Lung microvascular endothelial cell (primary cell): ENCODE data around the gene KRTAP4-11. TPM values are rescaled to one million over a fixed set of nuclear protein-coding genes. Genes with fewer than 3 reads are reported as not detected.
"Not testable (repeated sequence)": the region's sequence is repeated elsewhere in the genome, so short reads cannot be mapped to it uniquely, and the experiment has no call there.

ENCODE experiments used
- DNase-seq, 2 donors: peaks; one replicate each; pipeline versions ENCODE4 v3.0.0 to v3.0.0-alpha.2; 2010; ENCODE audit warnings: low read depth in 2 of 2
- total RNA-seq: library from RNA; depleted of rRNA; stranded (reverse); fragments of >200 nt; gene quantifications from 2 replicates; pipeline ENCODE4 v1.2.1, GENCODE V29; 2014

The KRTAP4-11 gene
- total RNA-seq, 1 donor from 2014 or later, result not detected

DNA sequence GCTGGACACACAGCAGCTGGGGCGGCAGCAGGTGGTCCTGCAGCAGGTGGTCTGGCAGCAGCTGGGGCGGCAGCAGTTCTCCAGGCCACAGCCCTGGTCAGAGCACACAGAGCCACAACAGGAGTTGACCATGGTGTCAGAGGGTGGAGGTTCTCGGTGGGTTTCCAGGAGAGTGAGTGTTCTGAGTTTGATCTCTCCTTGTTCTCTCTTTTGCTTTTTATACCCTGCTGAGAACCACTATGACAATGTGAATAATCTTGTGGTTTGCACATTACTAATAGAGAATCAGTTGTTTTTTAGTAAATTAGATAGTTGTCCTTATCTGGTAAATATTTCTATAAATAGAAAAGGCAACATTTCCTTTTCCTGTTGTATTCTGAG is 5.8 kb upstream of the KRTAP4-11 start, which contains the start of gene KRTAP4-12:
KRTAP4-12 (minus strand) TSS at position 192 of the 381 bp plus-strand sequence; CDS start at position 132, 60 bp downstream.
- not testable (repeated sequence) for DNase-seq

DNA sequence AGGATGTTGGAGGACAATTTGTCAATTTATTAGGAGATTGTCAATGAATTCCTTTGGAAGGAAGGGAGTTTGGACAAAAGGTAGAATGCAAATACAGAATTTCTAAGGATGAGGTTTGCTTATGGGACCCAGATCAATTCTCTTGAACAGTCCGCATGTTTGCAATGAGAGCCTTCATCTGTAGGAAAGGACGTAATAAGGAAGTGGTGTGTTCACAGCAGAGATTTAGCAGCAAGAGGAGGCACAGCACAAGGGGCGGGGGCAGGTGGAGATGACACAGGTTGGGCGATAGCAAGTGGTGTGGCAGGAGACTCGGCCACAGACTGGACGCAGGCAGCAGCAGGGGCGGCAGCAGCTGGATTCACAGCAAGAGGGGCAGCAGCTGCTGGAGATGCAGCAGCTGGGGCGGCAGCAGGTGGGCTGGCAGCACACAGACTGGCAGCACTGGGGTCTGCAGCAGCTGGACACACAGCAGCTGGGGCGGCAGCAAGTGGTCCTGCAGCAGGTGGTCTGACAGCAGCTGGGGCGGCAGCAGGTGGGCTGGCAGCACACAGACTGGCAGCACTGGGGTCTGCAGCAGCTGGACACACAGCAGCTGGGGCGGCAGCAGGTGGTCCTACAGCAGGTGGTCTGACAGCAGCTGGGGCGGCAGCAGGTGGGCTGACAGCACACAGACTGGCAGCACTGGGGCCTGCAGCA is 5.3 kb upstream of the KRTAP4-11 start:
- DNase-seq, result not testable (repeated sequence)

DNA sequence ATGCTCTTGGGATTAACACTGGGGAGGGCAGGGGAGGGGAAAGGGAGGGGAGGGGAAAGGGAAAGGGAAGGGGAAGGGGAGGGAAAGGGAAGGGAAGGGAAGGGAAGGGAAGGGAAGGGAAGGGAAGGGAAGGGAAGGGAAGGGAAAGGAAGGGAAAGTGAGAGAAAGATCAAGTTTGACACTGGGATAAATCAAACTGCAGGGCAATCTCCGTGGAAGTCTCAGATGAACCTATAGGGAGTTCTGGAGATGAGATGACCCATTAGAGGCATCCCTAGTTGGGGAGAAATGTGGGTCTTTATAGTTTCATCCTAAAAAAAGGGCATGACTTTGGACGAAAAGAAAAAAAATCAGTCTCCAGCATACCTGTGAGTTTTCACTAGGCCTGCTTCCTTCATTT is 3.6 kb upstream of the KRTAP4-11 start:
- no peak for DNase-seq

DNA sequence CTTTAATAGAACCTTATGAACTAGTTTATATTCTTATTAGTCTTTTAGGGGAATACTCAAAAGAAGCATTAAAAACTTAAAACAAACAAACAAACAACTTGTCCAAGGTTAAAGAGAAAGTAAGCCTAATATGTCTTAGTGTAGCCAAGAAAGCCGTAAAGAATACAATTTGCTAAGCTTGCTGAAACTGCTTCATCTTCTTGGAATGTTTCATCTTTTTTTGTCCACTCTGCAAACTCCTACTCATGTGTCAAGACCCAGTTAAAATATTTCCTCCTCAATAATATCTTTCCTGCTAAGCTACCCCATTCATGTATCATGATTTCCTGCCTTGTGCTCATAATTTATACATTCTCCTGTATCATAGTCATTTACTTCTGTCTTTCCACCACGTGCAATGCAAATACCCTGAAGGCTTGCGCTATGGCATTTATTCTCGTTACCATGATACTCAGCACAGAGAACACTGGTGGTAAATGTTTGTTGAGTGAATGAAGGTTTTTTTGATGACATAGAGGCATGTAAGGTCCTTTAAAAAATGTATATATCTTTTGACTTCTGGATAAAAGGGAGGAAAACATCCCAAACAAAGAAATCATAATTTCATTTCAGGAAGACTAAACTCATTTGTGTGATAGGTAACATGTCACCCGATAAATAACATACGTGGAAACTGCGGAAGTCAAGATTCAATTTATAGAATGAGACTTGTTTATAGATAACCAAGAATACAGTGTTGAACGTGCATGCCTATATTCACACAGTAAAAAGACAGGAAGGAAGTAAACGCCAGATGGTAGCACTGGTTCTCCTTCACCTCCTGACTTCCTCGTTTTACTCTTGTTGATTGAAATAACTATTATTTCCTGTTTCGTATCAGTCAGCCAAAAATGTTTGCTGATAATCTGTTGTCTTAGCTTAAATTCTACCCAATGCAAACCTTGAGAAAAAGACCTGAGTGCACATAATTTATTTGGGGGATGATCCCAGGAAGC is 1.8 kb upstream of the KRTAP4-11 start:
- DNase-seq, result peak; percentile 25 to 62

DNA sequence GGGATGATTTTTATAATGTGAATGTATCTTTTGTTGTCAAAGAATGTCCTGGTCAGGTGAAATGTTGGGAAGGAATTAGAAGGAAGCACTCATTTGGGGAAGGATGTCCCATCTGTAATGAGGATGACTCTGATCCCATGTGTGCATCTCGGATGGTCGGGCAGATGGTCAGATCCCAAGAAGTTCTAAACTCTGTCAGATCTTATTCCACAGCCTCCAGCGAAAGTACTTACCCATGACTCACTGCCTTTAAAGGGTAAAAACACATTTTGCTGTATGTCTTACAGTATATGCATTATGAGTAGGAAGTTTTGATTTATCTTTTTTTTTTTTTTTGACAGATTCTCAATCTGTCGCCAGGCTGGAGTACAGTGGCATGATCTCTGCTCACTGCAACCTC is 548 bp upstream of the KRTAP4-11 start:
- no peak for DNase-seq

DNA sequence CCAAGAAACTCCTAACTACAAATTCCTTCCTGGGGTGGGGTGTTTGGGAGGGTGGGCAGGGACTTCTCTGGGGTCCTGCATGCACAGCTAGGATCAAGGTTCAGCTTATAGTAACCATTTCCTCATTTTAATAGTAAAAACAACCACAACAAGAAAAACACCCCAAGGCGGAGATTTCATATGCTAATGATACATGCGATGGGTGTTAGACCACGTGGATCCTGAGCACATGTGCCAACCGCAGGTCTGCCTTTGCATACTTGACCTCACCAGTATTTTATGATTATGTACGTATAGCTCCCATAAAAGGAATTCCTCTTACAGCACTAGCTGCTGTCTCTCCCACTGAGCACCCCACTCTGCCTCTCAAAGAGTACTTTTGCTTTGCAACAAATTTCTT is 1.9 kb downstream of the KRTAP4-11 start:
- DNase-seq, result no peak

DNA sequence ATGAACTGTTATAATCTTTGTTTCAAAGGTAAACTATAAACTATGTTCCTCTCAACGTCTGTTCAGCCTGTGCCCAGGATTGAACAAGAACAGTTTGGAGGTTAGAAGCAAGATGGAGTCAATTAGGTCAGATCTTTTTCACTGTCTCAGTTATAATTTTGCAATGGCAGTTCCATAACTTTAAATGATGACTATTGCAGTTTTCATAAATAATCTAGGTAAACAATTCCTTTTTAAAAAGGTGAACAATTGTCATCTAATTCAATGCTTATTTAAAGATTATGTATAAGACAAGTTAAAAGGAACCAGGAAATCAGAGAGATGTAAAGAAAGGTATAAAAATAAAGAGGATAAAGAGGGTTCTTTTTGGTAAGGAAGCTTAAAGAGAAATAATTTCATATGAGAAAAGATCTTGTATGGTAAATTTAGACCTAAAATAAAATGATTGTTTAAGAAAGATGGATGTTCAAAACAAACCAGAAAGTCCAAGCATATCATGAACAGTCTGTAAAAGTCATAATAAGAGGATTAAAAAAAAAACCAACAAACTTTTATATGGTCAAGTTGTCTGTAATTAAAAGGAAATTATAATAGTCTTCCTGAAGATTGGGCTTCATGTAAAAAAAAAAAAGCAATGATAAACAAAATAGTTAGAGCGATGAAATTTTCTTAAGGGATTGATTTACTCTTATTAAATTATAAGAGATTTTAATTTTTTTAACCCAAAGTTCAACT is 6.9 kb downstream of the KRTAP4-11 start:
- DNase-seq, result no peak

DNA sequence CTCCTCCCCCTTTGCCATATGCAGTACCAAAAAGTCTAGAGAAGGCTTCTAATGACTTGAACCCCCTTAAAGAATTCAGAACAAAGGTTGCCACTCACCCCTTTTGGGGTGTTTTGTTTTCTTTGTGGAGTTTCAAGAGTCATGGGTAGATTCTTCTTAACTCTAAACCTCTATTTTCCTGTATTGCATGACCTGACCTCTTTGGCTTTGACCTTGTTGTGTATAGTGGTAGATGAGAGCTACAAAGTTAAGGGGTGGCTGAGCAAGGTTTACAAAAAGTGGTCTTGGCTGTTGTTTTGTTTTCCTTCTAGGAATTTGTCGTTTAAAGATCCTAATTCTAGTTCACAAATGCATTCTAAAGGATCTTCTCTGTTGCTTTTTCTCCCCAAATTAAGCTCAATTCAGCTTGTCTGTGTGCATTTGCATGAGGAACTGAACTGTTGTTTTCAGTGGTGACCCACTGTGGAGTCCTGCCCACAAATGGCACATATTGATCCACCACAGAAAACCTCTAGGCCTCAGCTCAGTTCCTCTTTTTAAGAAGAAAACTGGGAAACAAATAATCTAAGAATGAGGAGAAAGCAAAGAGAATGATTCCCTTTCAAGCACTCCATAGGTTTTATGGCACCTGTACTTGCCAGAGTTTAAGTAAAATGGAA is 9.3 kb downstream of the KRTAP4-11 start:
- not testable (repeated sequence) for DNase-seq

DNA sequence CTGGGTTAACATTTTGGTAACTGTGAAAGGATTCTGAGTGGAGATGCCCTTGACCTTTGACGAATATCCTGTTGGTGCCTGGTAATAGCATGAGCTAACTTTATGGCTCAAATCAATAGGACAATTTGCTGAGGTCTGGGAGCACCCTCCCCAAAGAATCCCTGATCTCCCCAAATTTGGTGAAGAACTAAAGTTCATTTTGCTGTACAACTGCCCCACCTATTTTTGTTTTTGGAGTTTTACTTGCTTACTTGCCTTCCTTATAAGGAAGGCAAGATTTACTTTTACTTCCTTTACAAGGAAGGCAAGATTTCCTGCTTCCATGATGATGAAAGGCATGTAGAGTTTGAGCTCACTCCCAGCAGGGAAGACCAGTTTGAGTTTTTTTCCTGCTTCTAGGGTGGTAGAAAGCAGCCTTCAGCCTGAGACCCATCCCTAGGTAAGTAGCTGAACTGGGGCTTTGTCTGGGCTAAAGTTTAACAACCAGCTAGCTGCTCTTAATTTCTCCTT is 10.2 kb downstream of the KRTAP4-11 start:
- no peak for DNase-seq

DNA sequence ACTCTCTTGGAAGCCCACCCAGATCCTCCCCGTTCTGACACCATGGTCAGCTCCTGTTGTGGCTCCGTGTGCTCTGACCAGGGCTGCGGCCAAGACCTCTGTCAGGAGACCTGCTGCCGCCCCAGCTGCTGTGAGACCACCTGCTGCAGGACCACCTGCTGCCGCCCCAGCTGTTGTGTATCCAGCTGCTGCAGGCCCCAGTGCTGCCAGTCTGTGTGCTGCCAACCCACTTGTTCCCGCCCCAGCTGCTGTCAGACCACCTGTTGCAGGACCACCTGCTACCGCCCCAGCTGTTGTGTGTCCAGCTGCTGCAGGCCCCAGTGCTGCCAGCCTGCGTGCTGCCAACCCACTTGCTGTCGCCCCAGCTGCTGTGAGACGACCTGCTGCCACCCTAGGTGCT is 12.8 kb downstream of the KRTAP4-11 start, which contains the start of gene KRTAP4-9:
KRTAP4-9 (plus strand) TSS at position 43 of the 400 bp plus-strand sequence; CDS start at position 43, 0 bp downstream.
- DNase-seq, result not testable (repeated sequence)

DNA sequence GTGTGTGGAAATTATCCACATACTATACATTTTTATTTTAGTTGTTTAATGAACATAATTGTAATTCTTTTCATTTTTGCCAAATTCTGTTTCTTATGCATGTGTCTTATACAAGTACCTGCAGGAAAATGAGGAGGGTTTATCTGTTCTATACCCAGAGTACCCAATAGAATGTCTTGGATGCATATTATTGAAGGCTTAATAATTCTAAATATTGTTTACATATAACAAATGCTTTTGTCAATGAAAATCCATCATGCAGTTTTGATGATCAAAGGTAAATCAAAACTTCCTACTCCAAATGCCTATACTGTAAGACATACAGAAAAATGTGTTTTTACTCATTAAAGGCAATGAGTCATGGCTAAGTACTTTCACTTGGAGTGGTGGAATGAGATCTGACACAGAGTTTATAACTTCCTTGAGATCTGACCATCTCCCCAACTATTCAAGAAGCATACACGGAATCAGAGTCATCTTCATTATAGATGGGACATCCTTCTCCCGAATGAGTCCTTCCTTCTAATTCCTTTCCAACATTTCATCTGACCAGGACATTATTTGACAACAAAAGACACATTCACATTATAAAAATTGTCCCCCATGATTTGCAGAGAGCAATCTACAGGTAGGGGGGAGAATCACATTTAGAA is 13.7 kb downstream of the KRTAP4-11 start:
- DNase-seq, result peak in 1 of 2 donors; percentile 24

DNA sequence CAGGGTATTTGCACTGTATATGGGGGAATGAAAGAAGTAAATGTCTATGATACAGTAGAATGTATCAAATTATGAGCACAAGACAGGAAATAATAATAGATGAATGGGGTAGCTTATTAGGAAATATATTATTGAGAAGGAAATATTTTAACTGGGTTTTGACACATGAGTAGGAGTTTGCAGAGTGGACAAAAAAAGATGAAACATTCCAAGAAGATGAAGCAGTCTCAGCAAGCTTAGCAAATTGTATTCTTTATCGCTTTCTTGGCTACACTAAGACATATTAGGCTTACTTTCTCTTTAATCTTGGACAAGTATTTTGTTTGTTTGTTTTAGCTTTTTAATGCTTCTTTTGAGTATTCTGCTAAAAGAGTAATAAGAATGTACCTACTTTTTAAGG is 14.3 kb downstream of the KRTAP4-11 start:
- DNase-seq, result no peak

DNA sequence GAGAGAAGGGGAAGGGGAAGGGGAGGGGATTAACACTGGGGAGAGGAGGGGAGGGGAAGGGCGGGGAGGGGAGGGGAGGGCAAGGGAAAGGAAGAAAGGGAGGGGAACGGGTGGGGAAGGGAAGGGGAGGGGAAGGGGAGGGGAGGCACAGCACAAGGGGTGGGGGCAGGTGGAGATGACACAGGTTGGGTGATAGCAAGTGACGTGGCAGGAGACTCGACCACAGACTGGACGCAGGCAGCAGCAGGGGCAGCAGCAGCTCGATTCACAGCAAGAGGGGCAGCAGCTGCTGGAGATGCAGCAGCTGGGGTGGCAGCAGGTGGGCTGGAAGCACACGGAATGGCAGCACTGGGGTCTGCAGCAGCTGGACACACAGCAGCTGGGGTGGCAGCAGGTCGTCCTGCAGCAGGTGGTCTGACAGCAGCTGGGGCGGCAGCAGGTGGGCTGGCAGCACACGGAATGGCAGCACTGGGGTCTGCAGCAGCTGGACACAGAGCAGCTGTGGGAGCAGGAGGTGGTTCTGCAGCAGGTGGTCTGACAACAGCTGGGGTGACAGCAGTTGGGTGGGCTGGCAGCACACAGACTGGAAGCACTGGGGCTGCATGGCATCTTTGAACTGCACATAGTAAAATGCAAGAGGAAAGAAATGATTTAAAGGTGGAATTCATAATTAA is 16.4 kb downstream of the KRTAP4-11 start, which contains the start of gene KRTAP4-16:
KRTAP4-16 (minus strand) TSS at position 624 of the 674 bp plus-strand sequence; CDS start at position 624, 0 bp downstream.
- no peak for DNase-seq

DNA sequence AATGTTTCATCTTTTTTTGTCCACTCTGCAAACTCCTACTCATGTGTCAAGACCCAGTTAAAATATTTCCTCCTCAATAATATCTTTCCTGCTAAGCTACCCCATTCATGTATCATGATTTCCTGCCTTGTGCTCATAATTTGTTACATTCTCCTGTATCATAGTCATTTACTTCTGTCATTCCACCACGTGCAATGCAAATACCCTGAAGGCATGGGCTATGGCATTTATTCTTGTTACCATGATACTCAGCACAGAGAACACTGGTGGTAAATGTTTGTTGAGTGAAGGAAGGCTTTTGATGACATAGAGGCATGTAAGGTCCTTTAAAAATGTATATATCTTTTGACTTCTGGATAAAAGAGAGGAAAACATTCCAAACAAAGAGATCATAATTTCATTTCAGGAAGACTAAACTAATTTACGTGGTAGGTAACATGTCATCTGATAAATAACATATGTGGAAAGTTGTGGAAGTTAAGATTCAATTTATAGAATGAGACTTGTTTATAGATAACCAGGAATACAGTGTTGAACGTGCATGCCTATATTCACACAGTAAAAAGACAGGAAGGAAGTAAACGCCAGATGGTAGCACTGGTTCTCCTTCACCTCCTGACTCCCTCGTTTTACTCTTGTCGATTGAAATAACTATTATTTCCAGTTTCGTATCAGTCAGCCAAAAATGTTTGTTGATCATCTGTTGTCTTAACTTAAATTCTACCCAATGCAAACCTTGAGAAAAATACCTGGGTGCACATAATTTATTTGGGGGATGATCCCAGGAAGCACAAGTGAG is 18.3 kb downstream of the KRTAP4-11 start:
- DNase-seq, result peak; percentile 46 to 48

DNA sequence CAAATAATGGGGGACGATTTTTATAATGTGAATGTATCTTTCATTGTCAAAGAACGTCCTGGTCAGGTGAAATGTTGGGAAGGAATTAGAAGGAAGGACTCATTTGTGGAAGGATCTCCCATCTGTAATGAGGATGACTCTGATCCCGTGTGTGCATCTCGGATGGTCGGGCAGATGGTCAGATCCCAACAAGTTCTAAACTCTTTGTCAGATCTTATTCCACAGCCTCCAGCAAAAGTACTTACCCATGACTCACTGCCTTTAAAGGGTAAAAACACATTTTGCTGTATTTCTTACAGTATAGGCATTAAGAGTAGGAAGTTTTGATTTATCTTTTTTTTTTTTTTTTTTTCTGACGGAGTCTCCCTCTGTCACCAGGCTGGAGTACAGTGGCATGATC is 19.7 kb downstream of the KRTAP4-11 start:
- no peak for DNase-seq

DNA sequence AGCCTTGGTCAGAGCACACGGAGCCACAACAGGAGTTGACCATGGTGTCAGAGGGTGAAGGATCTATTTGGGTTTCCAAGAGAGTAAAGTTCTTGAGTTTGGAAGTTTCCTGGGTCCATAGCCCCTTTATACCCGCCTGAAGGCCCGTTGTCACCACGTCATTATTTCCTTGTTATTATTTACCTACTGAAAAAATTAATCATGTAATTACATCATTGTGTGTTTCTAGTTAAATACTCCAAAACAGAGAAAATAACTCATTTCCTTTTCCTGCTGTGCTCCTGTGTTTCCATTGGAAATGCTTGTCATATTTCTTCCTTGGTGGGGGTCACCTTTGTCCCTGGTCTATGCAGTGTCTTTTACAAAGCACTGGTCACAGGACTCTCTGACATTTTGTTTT is 20.1 kb downstream of the KRTAP4-11 start, which contains the start of gene KRTAP4-8:
KRTAP4-8 (minus strand) TSS at position 101 of the 400 bp plus-strand sequence; CDS start at position 43, 58 bp downstream.
- no peak for DNase-seq

DNA sequence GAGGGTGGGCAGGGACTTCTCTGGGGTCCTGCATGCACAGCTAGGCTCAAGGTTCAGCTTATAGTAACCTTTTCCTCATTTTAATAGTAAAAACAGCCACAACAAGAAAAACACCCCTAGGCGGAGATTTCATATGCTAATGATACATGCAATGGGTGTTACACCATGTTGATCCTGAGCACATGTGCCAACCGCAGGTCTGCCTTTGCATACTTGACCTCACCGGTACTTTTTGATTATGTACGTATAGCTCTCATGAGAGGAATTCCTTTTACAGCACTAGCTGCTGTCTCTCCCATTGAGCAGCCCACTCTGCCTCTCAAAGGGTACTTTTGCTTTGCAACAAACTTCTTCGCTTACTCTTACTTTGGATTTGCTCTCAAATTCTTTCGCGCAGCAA is 22.1 kb downstream of the KRTAP4-11 start:
- no peak for DNase-seq

DNA sequence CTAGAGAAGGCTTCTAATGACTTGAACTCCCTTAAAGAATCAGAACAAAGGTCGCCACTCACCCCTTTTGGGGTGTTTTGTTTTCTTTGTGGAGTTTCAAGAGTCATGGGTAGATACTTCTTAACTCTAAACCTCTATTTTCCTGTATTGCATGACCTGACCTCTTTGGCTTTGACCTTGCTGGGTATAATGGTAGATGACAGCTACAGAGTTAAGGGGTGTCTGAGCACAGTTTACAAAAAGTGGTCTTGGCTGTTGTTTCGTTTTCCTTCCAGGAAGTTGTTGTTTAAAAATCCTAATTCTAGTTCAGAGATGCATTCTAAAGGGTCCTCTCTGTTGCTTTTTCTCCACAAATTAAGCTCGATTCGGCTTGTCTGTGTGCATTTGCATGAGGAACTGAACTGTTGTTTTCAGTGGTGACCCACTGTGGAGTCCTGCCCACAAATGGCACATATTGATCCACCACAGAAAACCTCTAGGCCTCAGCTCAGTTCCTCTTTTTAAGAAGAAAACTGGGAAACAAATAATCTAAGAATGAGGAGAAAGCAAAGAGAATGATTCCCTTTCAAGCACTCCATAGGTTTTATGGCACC is 29.3 kb downstream of the KRTAP4-11 start:
- DNase-seq, result not testable (repeated sequence)
